Breast epithelium (tissue), 3 donors: ENCODE data around the gene IFRD1.

Experiments used
- CTCF ChIP-seq, 3 donors: fragments of 450-650 bp; IDR thresholded peaks; one replicate each; pipeline ENCODE4 v1.5.1; 2016 to 2017; ENCODE audit warnings: antibody characterized with exemption in 3 of 3, mild to moderate bottlenecking in 3 of 3, moderate library complexity in 3 of 3
- POLR2A ChIP-seq: fragments of 450-650 bp; IDR thresholded peaks from one replicate; pipeline ENCODE4 v1.6.1; 2016; ENCODE audit warnings: antibody characterized with exemption, mild to moderate bottlenecking, moderate library complexity
- POLR2AphosphoS5 ChIP-seq, 3 donors: sonication (generic); formaldehyde crosslinking; IDR thresholded peaks; one replicate each; pipeline ENCODE4 v1.6.1; 2017; ENCODE audit warnings: antibody characterized with exemption in 3 of 3

- TF ChIP-seq CTCF (IDR thresholded peaks at IDR 0.05) (no peak), POLR2AphosphoS5 (IDR thresholded peaks at IDR 0.05) (no peak), POLR2A (no peak)
These were observed 45.0 kb downstream of the IFRD1 start for GRCh38 chr7:112495156-112495788.
